HG03097 (cell line): ENCODE results near the gene KLF1.
"Not testable (repeated sequence)": the region's sequence is repeated elsewhere in the genome, so short reads cannot be mapped to it uniquely, and the experiment has no call there.

Experiments used
- ATAC-seq: cut with Tn5 transposase; IDR thresholded peaks from one replicate; pipeline ENCODE4 v1.9.1; 2021; ENCODE audit not compliant: unreplicated experiment, low FRiP score

KLF1 gene

DNA sequence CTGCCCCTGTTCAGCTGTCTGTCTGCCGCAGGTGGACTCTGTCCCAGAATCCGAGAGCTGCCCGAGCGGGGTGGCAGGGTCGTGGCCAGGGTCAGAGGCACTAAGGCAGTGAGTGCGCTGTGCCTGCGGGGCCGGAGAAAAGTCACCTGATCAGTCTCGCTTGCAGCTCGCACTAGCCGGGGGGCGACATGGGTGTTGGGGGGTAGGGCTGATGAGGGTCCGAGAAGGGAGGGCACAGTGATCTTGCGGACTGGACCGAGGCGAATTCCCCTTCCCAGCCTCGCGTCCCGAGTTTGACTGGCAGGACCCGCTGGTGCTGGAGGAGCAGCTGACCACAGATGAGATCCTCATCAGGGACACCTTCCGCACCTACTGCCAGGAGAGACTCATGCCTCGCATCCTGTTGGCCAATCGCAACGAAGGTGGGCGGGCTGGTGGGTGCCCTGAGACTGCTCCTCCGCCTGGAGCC, 4.6 kb upstream of the KLF1 start:
- ATAC-seq: no peak

DNA sequence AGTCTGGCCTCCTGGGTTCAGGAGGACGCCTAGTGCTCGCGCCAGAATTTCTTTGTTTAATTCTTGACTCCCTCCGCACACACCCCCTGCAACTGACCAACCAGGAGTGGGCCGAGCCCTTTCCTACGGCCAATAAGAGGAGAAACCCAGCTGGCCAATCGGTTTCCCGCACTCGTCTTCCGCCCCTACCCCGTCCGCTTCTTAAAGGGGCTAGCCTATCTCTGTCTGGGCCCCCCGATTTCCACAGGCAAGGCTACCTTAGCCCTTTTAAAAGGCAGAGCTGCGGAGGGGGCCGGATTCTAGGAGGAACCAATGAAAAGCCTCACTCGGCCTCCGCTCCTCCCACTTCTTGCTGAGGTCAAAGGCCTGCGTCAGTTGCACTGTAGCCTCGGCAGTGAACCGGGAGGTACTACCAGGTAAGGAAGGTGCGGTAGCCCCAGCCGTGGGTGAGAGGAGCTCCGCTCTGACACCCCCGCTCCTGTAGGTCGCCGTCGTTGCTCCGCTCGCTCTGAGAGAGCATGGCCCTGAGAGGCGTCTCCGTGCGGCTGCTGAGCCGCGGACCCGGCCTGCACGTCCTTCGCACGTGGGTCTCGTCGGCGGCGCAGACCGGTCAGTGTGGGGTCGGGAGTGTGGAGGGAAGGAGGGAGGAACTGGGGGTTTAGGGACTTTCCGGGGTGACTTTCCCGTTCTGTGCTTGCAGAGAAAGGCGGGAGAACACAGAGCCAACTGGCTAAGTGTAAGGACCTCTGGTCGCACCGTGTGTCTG, 4.0 kb upstream of the KLF1 start, which contains the start of gene GCDH:
TSS of gene GCDH (plus strand) at position 374 of the 766 bp plus-strand sequence. CDS start at position 519, 145 bp downstream.
- ATAC-seq: peak; percentile 83

DNA sequence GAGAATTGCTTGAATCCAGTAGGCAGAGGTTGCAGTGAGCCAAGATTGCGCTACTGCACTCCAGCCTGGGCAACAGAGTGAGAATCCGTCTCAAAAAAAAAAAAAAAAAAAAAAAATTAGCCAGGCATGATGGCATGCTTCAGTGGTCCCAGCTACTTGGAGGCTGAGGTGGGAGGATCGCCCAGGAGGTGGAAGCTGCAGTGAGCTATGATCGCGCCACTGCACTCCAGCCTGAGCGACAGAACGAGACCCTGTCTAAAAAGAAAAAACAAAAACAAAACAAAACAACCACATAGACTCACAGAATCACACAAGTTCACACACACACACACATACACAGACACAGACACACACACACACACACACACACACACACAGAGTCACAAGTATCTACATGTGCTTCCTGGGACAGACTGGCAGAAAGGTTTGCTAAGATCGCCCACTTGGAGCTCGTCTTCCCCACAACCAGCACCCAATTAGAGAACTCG, 3.3 kb upstream of the KLF1 start:
- ATAC-seq: not testable (repeated sequence)

DNA sequence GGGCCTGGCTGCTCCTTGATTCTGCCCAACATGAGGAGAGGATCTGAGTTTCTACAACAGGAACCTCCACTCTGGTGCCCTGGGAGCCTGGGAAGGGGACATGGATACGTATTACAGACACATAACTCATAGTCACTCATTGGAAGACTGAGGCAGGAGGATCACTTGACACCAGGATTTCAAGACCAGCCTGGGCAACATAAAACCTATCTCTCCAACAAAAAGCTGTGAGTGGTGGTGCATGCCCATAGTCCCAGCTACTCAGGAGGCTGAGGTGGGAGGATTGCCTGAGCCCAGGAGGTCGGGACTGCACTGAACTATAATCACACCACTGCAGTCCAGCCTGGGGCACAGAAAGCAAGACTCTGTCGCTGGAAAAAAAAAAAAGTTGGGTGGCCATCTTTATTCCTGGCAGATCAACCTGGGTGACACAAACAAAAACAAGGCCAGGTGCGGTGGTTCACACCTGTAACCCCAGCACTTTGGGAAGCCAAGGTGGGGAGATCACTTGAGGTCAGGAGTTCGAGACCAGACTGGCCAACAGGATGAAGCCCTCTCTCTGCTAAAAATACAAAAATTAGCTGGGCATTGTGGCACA, 1.1 kb upstream of the KLF1 start:
- ATAC-seq: no peak

DNA sequence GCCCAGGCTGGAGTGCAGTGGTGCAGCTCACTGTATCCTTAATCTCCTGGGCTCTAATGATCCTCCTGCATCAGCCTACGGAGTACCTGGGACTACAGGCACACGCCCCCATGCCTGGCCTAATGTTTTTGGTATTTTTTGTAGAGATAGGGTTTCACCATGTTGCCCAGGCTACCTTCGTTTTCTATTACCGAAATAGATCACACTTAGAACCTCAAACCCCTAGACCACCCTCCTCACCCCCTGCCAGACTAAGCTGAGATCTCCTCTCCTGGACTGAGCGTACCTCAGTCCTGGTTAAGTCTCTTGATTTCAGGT, 391 bp downstream of the KLF1 start:
- no peak for ATAC-seq

DNA sequence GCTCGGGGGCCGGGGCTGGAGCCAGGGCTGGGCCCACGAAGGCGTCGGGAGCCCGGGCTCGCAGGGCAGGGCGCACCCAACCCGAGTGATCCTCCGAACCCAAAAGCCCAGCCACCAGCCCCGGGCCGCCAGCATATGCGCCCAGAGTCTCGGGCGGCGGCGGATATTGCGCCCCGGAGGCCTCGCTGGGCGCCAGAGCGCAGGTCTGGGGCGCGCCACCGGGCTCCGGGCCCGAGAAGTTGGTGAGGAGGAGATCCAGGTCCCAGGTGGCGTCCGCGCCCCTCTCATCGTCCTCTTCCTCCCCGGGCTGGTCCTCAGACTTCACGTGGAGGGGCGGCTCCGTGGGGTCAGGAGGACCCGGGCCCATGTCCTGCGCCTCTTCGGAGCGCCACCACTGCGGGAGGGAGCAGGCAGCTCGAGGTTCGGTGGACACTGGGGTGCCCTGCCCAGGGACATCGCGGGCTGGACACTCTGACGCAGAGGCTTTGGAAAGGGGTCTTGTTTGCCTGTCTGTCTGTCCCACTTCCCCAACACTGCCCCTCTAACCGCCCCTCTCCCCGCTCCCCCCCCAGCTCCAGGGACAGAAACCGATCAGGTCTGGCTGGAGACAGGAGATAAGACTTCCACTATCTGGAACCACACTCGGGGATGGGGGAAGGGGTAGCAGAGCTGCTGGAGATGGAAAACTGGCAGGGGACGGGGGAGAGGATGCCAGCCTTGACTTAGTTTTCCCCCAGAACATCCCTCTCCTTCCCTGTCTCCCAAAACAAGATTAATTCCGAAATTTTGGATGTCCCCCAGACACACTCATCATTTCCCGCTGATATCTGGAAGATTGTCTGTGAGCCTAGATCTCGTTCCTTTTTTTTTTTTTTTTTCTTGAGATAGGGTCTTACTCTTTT, 1.0 kb downstream of the KLF1 start:
- ATAC-seq: no peak

DNA sequence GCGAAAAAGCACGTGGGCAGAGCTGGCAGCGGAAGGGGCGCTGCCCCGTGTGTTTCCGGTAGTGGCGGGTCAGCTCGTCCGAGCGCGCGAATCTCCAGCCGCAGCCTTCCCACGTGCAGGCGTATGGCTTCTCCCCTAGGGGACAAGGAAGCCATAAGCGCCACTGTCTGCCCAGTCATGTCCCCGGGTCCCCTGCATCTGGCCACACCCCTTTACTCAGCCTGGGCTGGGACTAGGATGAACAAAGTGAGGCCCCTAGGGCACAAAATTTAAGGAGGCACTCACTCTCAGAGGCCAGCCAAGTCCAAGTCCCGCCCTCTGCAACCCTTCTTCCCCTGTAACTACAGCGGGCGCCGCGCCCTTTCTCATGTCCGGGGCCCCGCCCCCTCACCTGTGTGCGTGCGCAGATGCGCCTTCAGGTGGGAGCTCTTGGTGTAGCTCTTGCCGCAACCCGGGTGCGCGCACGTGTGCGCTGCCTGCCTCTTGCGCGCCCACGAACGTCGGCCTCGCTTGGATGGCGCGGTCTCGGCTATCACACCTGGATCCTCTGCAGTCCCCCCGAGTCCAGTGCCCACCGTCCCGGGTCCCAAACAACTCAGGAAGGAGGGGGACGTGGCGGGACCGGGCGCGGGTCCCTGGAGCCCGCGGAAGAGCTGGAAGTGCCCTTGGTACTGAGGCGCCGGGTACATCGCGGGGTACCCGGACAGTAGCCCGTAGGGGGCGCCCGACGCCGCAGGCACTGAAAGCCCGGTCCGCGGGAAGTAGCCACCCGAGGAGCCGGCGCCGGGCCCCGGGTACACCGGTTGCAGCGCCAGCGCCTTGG, 1.9 kb downstream of the KLF1 start:
- ATAC-seq: no peak

DNA sequence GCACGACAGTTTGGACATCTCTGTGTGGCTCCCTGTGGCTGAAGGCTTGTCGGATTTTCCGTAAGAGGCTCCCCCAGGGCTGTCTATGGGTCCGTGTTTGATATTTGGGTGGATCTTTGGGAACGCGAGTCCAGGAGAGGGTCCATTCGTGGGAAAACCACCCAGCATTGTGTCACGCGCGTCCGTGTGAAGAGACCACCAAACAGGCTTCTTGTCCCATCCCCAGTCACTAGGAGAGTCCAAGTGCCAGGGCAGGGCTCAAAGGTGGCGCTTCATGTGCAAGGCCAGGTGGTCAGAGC, 2.4 kb downstream of the KLF1 start:
- ATAC-seq: no peak

DNA sequence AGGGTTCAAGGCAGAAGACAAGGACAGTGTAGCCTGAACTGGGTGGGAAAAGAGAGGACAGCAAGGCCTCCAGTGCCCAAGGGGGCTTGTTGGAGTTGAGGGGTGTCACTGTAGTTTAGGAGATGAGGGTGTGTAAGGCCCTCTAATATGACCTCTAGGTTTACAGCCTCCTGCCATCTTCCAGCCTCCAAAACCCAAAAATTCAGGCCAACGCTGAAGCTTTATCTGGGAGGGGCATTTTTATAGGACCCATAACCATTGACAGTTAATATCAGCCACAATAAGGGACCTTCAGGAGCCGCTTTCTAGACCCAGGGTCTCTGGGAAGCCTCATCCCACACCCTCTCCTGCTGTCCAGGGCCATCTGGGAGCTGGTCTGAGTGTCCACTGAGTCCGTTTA, 2.8 kb downstream of the KLF1 start:
- ATAC-seq: no peak

DNA sequence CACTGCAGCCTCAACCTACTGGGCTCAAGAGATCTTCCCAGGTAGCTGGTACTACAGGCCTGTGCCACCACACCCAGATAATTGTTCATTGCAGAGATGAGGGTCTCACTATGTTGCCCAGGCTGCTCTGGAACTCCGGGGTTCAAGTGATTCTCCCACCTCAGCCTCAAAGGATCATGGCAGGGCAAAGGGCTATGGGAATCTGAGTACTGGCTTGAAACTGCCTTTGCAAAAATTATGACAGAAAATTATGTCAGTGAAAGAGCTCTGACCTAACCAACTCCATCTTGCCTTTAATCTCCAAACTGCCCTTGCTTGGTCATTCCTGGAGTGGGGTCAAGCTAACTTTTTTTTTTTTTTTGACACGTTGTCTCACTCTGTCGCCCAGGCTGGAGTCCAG, 4.4 kb downstream of the KLF1 start:
- no peak for ATAC-seq

DNA sequence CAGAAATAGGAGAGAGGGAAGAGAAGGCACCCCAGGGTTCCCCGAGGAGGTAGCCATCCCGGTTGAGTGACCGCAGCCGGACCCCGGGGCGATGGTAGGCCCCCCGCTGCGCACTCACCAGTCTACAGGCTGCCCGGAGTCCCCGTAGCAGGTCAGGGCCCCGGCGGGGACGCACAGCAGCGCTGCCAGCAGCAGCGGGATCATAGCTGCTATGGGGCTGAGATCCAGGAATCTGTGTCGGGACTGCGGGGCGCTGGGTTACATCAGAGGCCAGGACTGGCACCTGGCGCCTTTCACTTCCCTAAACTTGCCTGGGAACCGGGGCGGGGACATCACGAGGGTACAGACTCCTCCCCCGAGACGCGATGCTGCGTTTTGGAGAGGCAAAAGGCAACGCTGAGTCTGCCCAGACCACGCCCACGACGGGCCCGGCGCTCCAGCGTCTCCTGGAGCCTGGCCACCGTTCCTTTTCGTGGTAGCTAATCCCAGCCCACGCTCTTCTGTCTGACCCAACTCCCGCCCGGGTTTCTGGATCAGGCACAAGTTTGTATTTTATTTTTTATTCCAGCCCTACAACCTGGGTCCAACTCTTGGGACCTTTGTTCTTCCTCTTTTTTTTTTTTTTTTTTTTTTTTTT, 5.7 kb downstream of the KLF1 start, which contains the start of gene DNASE2:
TSS of gene DNASE2 (minus strand) at position 278 of the 637 bp plus-strand sequence. CDS start at position 204, 74 bp downstream.
- ATAC-seq: peak; percentile 75

DNA sequence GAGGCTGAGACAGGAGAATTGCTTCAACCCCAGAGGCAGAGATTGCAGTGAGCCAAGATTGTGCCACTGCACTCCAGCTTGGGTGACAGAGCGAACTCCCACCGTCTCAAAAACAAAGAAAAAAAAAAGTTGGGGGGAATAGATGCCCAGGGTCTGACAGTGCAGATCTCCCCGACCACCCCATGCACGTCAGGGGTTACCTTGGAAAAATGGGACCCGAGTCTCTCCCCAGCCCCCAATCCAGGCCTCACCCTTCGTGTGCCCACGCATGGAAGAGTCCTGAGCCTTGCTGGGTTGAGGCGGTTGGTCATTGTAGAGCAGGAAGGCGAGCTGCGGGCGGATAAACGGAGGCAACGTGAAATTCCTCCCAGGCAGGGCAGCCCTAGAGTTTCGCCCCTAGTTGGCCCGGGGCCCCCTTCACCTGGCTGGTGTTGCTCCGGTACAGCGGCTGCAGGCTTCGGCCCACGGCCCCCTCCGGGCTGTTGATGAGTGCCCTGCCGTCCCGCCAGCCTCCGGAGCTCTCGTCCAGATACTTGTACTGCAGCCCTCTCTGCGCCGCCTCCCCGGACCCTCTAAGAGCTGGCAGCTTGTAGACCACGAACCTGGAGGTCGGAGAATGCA, 6.3 kb downstream of the KLF1 start:
- ATAC-seq: peak; percentile 9

DNA sequence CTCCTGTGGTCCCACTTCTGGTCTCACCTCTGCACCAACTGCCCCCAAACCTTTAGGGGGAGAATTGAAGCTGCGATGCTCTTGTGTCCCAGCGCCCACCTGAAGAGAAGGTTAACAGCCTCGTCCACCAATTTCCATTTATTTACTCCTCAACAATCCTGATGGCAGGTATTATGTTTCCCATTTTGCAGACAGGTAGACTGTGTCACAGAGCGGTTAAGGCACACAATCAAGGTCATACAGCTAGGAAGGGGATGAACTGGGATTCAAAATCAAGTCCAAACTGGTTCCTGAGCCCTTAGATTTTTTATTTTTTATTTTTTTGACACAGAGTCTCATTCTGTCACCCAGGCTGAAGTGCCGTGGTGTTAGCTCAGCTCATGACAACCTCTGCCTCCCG, 11.9 kb downstream of the KLF1 start:
- ATAC-seq: no peak

DNA sequence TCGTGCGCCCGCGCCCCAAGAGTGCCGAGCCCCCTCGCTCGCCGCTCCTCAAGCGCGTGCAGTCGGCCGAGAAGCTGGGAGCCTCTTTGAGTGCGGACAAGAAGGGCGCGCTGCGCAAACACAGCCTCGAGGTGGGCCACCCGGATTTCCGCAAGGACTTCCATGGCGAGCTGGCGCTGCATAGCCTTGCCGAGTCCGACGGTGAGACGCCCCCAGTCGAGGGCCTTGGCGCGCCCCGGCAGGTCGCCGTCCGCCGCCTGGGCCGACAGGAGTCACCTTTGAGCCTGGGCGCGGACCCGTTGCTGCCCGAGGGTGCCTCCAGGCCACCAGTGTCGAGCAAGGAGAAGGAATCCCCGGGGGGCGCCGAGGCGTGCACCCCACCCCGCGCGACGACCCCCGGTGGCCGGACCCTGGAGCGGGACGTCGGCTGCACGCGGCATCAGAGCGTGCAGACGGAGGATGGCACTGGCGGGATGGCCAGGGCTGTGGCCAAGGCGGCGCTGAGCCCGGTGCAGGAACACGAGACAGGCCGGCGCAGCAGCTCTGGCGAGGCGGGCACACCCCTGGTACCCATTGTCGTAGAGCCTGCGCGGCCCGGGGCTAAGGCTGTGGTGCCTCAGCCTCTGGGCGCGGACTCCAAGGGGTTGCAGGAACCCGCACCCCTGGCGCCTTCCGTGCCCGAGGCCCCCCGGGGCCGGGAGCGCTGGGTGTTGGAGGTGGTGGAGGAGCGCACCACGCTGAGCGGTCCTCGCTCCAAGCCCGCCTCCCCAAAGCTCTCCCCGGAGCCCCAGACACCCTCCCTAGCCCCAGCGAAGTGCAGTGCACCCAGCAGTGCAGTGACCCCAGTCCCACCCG, 12.9 kb downstream of the KLF1 start:
- no peak for ATAC-seq

DNA sequence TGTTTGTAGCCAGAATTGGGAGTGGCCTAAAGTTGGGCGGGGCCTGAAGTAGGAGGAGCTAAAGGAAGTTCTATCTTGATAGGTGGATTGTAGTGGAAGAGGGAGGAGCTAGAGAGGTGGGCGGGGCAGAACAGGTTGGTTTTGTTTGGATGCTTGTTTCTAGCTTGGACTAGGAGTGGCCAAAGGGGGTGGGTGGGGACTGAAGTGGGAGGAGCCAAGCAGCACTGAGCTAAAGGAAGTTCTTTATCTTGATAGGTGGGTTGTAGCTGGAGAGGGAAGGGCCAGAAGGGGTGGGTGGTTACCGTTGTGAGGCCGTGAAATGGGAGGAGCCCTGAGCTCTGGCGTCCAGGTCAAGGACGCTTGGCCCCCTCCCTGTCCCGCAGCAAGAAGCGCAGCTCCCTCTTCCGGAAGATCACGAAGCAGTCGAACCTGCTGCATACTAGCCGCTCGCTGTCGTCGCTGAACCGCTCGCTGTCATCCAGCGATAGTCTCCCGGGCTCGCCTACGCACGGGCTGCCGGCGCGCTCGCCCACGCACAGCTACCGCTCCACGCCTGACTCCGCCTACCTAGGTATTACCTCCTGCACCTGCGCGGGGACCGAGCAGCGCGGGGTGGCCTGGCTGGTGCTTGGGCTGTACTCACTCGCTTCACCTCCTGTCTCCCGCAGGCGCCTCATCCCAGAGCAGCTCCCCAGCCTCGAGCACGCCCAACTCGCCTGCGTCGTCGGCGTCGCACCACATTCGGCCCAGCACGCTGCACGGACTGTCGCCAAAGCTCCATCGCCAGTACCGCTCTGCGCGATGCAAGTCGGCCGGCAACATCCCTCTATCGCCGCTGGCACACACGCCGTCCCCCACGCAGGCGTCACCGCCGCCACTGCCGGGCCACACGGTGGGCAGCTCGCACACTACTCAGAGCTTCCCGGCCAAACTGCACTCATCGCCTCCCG, 13.8 kb downstream of the KLF1 start:
- ATAC-seq: no peak

DNA sequence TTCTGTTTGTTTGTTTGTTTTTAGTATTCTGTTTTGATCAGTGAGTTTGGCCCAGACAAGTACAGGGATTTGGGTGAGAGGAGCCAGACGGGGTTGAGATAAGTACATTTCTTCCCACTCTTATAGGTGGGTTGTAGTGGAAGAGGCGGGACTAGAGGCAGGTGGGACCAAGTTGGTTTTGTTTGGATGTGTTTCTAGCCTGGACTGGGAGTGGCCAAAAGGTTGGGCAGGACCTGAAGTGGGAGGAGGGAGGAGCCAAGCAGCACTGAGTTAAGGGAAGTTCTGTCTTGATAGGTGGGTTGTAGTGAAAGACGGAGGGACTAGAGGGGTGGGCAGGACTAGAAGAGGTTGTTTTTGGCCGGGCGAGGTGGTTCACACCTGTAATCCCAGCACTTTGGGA, 14.7 kb downstream of the KLF1 start:
- ATAC-seq: no peak

DNA sequence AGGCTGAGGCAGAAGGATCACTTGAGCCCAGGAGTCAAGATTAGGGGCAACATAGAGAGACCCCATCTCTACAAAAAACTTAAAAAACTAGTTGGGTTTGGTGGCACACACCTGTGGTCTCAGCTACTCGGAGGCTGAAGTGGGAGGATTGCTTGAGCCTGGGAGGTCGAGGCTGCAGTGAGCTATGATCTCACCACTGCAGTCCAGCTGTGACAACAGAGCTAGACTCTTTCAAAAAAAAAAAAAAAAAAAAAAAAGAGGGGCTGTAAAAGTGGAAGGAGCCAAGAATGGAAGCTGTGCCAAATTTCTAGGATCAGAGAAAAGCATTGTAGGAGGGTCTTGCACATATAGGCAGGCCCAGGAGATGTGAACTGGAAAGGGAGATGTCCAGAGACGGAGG, 15.3 kb downstream of the KLF1 start:
- ATAC-seq: no peak
